Measurements from ENCODE around the gene PTTG1IP. TPM values are rescaled to one million over a fixed set of nuclear protein-coding genes. Genes with fewer than 3 reads are reported as not detected.

PTTG1IP gene
- total RNA-seq, 1 donor from 2014 or later = 209 TPM

DNA sequence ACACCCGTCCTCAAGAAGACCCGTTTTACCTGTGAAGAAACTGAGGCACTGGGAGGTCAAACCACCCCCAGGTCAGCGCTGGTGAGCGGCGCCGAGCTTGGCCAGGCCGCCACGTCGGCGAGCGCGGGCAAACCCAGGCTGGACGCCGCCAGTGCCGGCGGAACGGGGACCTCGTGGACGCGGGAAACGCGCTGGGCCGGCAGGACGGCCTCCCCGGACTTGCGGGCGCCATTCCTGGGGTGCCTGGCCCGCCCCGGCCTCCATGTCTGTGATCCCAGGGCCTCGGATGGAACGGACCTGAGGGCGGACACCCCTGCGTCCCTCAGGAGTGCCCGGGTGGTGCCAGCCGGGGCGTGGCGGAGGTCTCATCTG is 54.9 kb downstream of the PTTG1IP start:
- intact Hi-C loops (cut with DNase I) = no loop called here
- Histone ChIP-seq H3K4me3 (peak overlapping the region; percentile 68), H3K9me3 (peaks cover 21% of the 10 kb centered on the region), H3K4me1 (peaks cover 38% of the 10 kb centered on the region), H3K36me3 (peaks cover 3% of the 10 kb centered on the region), H3K27ac (peak overlapping the region; percentile 94), H3K27me3 (ENCODE audit: low read depth) (no peaks in the 10 kb centered on the region)
- no peak for DNase-seq
- ATAC-seq = no peak
- TF ChIP-seq, protein P1, sequence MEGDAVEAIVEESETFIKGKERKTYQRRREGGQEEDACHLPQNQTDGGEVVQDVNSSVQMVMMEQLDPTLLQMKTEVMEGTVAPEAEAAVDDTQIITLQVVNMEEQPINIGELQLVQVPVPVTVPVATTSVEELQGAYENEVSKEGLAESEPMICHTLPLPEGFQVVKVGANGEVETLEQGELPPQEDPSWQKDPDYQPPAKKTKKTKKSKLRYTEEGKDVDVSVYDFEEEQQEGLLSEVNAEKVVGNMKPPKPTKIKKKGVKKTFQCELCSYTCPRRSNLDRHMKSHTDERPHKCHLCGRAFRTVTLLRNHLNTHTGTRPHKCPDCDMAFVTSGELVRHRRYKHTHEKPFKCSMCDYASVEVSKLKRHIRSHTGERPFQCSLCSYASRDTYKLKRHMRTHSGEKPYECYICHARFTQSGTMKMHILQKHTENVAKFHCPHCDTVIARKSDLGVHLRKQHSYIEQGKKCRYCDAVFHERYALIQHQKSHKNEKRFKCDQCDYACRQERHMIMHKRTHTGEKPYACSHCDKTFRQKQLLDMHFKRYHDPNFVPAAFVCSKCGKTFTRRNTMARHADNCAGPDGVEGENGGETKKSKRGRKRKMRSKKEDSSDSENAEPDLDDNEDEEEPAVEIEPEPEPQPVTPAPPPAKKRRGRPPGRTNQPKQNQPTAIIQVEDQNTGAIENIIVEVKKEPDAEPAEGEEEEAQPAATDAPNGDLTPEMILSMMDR (IDR thresholded peaks at IDR 0.05) = no peak

DNA sequence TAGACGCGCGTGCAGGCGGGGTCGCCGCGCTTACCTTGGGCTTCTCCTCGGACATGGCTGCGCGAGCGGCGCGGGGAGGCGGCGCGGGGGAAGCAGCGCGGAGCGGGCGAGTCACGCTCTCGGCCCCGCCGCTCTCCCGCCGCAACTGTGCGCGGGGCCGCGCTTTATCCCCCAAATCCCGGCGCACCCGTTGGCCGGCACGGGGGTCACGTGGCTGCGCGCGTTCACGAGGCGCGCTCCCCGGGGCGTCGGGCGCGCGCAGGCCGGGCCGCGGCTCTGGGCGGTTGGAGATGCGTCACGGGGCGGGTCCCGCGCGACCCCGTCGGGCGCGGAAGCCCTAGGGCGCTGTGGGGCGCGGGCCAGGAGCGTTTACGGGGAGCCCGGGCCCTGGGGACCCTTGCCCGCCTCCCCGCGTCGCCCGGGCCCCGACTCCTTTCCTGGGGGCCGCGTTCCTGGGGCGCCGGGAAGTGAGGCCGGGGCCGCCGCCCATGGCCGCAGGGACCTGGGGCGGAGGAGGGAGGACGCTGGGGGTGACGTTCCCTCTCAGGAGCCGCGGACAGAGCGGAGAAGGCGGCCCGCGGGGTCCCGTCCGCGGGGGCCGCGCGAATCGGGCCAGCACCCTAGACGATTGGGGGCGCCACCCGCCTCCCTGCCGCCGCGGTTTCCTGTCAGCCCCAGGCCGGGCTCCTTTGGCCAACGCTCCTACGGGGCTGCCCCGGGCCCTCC is 55.4 kb downstream of the PTTG1IP start, which contains the start of gene SUMO3:
Gene SUMO3, minus strand, starts transcription at position 149 of the 726 bp plus-strand sequence. Its CDS starts 94 bp downstream, at position 55.
- Histone ChIP-seq H3K4me1 (peaks cover 38% of the 10 kb centered on the region), H3K36me3 (peaks cover 8% of the 10 kb centered on the region), H3K4me3 (peak within 1 kb of the TSS; percentile 68), H3K27ac (peak within 1 kb of the TSS; percentile 94), H3K27me3 (ENCODE audit: low read depth) (no peaks in the 10 kb centered on the region), H3K9me3 (peaks cover 18% of the 10 kb centered on the region)
- intact Hi-C loops (cut with DNase I) = no loop called here
- peak; percentile 86 to 87 for ATAC-seq
- TF ChIP-seq, protein P1 (IDR thresholded peaks at IDR 0.05) = peak; percentile 4
- DNase-seq = peak; percentile 87

DNA sequence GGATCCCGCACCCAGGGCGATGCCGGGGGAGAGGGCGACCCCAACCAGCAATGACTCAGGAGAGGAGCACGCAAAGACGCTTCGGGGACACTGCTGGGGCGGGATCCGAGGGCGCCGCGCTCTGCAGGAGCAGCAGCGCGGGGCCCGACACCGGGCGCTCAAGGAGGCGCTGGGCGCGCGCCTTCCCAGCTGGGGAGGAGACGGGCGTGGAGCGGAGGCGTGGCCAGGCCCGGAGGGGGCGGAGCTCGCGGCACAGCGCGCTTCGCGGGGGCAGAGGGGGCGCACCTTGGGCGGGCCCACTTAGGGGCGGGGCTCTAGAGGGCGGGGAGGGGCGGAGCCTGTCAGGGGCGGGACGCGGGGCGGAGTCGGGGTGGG is 56.0 kb downstream of the PTTG1IP start:
- ATAC-seq (peak; percentile 93 to 96), DNase-seq (peak; percentile 93)
- Histone ChIP-seq H3K9me3 (peaks cover 12% of the 10 kb centered on the region), H3K4me3 (peak overlapping the region; percentile 68), H3K36me3 (peaks cover 14% of the 10 kb centered on the region), H3K27ac (peak overlapping the region; percentile 94), H3K4me1 (peaks cover 38% of the 10 kb centered on the region), H3K27me3 (ENCODE audit: low read depth) (no peaks in the 10 kb centered on the region)
- TF ChIP-seq, protein P1 (IDR thresholded peaks at IDR 0.05) = no peak
- intact Hi-C loops (cut with DNase I) = no loop called here

DNA sequence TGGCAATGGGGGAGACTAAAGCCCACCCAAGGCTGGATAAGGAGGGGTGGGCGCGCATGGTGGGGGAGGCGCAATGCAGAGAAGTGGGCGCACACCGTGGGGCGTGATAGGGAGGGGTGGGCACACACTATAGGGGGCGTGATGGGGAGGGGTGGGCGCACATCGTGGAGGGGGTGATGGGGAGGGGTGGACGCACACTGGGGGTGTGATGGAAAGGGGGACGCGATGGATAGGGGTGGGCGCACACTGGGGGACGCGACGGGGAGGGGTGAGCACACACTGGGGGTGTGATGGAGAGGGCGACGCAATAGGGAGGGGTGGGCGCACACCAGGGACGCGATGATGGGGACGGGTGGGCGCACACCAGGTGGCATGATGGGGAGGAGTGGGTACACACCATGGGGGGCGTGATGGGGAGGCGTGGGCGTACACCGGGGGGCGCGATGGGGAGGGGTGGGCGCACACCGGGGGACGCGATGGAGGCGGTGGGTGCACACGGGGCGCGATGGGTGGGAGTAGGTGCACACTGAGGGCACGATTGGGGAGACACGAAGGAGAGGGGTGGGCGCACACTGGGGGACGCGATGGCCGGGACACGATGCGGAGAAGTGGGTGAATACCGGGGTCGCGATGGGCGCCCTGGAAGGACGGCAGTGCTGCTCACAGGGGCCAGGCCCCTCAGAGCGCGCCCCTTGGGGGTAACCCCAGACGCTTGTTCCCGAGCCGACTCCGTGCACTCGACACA is 56.6 kb downstream of the PTTG1IP start:
- Histone ChIP-seq H3K27ac (no peak overlapping the region), H3K4me3 (peak overlapping the region; percentile 68), H3K9me3 (peaks cover 6% of the 10 kb centered on the region), H3K4me1 (peaks cover 38% of the 10 kb centered on the region), H3K36me3 (peaks cover 19% of the 10 kb centered on the region), H3K27me3 (ENCODE audit: low read depth) (no peaks in the 10 kb centered on the region)
- TF ChIP-seq, protein P1 (IDR thresholded peaks at IDR 0.05) = no peak
- ATAC-seq (peak; percentile 1 to 20), DNase-seq (no peak)
- intact Hi-C loops (cut with DNase I) = no loop called here

DNA sequence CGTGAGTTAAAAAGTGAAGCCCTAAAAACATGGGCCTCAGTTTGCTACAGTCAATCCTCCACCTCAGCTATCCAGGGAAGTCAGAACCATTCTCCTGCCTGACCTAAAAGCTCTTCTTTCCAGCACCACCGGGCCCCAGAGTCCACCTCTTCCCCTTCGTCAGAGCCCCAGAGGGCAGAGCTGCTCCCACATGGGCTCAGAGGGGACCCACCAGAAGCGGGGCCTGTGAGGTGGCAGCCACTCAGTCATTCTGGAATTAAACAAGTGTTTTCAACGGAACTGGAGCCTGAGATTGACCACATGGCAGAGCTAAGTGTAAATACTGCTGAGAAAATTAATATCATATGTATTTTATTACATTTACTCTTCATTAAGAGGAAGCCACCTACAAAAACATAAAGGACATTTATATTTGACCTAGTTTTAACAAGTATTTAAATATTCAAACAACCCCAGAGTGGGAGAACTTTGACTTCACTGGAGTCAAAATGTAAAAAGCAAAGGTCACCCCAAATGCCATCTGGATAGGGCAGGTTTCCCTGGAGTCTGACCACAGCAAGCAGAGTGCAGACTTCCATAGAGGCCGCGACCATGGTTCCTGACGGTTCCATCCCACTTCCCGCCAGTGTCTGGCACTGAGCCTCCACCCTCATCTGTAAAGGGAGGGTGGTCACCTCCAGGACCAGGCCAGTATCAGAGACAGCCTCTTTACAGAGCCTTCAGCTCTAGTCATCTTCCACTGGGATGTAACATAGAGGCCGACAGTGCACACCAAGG is 57.5 kb downstream of the PTTG1IP start:
- ATAC-seq = no peak
- no peak for DNase-seq
- TF ChIP-seq, protein P1 (IDR thresholded peaks at IDR 0.05) = no peak
- Histone ChIP-seq H3K27me3 (ENCODE audit: low read depth) (no peaks in the 10 kb centered on the region), H3K9me3 (no peaks in the 10 kb centered on the region), H3K4me3 (no peak overlapping the region), H3K36me3 (peaks cover 19% of the 10 kb centered on the region), H3K27ac (no peak overlapping the region), H3K4me1 (peaks cover 38% of the 10 kb centered on the region)
- intact Hi-C loops (cut with DNase I) = no loop called here

Measured in lower lobe of right lung (tissue), 2 donors.